HG03342 (cell line): ENCODE results near the gene PLAC1.

Experiments used
- ATAC-seq: cut with Tn5 transposase; IDR thresholded peaks from one replicate; pipeline ENCODE4 v1.9.1; 2021; ENCODE audit warnings: mild to moderate bottlenecking, moderate library complexity; ENCODE audit not compliant: unreplicated experiment

PLAC1 gene

DNA sequence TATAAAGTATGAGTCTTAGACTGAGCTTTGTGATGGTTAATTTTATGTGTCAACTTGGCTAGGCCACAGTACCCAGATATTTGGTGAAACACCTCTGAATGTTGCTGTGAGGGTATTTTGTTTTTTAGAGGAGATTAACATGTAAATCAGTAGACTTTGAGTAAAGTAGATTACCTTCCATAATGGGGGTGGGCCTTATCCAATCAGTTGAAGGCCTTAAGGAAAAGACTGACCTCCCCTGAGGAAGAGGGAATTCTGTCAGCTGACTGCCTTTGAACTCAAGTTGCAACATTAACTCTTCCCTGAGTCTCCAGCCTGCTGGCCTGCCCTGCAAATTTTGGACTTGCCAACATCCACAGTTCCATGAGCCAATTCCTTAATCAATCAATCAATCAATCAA, 66.0 kb downstream of the PLAC1 start:
- ATAC-seq, result no peak

DNA sequence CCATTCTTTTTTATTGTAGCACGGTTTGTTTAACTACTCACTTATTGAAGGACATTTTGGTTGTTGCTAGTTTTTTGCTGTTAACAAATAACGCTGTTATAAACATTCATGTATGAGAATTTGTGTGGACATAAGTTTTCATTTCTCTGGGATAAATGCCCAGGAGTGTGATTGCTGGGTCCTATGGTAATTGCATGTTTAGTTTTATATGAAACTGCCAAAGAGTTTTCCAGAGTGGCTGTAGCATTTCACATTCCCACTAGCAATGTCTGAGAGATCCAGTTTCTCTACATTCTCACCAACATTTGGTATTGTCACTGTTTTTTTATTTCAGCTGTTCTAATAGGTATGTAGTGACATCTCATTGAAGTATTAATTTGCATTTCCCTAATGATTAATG, 66.8 kb downstream of the PLAC1 start:
- ATAC-seq, result no peak

DNA sequence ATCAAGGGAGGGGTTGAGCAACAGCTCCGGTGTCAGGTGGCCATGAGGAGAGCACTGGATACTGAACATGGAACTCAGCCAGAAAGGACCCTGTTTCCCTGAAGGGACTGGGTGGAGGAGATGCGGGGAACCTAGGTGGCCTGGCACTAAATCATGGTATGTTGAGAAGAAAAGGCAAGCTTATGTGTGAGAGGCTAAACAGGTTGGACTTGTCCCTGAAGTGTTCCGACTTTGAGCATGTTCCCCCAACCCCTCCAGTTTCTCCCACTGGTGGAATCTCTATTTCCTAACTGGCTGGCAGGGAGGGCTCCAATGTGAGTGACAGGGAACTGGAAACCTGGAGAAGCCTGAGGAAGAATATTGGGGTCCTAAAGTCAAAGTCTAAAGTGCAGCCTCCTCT, 69.5 kb downstream of the PLAC1 start:
- ATAC-seq, result no peak

DNA sequence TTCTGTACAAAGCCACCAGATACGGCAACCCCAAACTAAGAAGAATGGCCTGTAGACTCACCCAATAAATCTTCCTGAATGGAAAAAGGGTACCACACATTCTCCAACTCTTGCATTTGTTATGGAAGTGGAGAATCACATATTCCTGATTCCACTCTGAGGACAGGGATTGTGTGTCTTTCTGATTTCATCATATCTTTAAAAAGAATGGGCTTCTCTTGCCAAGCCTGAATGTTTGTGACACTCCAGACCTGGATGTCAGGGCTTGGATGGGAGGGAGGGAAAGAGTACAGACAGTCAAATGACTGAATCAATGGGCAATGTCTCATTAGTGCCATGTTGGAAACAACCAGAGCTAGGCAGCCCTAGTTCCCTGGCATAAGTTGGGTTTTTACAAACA, 77.4 kb downstream of the PLAC1 start:
- no peak for ATAC-seq

DNA sequence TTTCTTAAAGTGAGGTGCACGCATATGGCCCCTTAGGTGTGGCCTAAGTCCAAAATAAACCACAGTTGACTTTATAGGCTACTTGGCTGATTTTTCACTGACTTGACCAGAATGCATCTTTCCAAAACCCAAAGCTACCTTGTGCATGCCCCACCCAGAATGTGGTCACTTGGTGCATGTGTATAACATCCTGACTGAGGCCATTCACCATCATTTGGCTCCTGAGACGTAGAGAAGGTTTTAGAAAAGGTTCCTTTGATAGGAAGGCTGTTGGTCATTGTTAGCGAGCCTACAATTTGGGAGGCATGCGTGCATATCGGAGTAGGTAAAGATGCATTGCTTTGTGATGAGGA, 84.6 kb downstream of the PLAC1 start:
- no peak for ATAC-seq

DNA sequence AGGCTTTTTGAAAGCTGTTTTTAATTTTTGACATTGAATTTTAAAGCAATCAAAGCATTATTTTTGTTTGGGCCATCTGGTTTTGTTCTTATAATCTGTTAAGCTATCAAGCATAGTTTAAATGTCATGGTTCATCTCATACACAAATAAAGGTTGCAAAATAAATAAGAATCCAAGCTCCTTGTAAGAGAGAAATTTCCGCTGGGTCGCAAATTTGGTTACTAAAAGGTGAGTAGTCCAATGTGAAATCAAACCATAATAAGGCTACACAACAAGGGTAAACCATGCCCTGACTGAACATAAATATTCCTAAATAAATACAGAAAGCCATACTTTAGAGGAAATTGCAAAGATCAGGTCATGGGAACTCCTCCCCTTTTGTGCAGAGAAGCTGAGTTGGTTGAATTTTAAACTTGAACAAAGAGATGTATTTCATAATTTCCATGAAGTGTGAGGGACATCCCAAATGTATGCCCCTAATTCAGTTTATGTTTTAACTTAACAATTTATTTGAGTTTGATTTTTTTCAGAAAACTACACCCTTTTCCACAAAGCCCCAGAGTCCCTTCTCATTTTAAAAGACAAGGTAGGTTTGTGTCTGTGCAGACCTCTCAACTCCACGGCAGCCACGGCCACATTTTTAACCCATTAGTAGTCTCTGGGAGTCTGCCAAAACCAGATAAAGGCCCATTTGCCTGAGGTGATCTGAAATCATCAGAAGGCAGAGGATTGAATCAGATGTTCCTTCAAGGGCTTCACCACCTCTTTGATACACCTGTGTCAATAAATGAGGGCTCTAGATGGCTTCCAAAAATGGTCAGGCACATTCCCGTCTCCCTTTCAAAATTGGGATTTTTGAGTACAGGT, 85.2 kb downstream of the PLAC1 start:
- ATAC-seq, result no peak

DNA sequence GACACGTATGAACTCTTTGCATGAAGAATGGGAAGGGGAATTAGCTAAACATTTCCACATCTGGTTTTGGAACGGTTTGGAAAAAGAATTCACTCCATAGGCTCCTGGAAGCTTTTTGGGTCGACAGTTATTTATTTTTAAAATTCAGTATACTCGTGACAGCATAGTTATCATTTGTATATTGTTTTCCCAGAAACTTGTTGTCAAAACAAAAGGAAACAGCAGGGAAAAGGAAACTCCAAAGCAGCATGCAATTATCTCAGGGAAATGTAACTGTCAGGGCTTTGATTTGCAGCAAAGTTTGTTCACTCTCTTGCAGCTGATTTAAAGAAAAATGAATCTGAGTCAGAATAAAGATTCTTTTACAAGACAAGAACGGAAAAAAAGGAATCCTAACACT, 86.5 kb downstream of the PLAC1 start:
- no peak for ATAC-seq

DNA sequence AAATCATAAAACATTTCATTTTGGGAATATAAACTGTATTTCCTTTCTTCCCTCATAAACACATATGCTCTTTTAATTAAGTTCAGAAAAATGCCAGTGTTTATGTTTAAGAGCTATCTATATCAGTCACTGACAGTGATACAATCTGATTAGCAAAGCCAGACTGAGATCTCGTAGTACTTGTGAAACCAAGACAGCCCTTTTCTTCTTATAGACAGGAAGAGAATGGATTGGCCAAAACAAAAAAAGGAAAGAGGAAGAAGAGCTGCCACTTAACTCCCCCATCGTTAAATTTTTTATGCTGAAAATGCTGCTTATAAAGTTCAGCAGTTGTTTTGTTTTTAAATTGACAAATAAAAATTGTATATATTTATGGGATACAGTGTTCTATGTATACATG, 87.4 kb downstream of the PLAC1 start:
- ATAC-seq, result no peak

DNA sequence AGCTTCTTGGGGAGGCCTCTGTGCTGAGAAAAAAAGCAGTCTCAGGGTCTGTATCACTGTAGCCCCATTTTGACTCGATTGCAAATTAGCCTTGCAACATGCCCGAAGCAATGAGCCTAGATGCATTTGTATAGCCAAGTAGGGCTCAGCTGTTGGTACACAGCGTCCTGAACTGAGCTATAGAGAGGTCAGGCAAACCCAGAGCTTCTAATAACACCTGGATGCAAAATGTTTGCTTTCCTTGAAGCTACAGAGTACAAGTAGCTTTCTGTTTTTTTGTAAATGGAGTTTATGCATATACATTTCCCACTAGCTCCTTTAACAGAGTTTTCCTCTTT, 87.8 kb downstream of the PLAC1 start:
- ATAC-seq, result no peak

DNA sequence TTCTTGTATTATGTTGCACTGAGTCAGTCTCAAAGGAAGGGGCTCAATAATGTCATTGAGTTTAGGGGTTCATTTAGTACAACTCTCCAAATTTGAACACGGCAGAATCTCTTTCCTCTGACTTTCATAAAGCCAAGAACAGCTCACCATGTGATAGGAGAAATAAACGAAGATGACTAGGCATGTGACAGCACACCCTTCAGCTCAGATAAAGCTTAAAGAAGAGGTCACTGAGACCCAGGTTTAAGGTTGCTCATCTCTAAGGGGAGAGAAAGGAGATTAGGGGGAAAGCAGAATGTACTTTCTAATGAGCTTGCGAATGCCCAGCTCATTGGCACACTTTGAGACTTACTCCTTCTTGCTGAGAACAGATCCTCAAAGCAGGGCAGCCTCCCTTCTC, 89.0 kb downstream of the PLAC1 start:
- no peak for ATAC-seq

DNA sequence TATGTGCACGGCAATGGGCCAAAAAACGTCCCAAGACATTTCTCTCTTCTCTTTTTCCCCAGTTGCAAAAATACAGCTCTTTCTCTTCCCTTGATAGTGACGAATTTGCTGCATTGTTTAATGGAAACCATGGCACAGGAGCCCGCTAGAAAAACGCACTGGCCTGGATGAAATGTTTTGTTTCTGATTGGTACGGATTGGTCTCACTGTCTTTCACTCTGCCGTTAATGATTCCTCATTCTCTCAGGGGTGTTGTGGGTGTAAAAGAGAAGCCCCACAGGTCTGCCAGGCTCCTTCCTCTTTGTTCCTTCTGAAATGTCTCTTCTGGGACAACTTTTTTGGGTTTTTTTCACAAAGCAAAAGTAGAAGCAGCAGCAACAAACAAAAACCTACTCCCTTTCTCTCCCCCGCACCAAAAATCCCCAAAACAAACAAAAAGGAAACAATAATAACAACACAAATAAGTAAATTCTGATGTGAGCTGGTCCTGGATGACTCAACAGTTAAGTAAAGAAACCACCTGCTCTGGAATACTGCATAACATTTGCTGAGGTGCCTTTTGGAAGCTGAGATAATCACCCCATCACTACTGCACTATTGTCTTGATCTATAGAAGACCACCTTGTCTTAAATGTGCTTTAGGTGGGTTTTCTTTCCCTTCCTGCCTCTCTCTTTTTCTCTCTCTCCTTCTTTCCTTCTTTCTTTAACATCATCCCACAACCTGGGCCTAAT, 89.8 kb downstream of the PLAC1 start:
- ATAC-seq, result no peak

DNA sequence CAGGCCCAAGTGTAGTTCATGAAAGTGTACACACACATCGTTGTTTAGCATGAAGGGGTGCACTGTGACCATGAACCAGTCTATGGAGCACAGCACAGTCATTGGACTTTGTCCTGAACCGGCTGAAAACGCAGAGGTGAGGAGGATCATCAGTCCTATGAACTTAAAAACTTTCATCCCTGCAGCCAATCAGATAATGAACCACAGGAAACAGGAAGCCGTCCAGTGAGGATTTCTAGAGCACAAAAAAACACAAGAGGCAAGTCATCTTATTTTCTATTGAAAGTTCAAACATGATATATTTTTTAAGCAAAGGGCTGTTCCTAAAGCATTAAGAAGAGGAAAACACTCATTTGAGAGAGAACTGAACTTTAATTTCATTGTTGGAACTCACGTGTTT, 91.8 kb downstream of the PLAC1 start:
- ATAC-seq, result no peak

DNA sequence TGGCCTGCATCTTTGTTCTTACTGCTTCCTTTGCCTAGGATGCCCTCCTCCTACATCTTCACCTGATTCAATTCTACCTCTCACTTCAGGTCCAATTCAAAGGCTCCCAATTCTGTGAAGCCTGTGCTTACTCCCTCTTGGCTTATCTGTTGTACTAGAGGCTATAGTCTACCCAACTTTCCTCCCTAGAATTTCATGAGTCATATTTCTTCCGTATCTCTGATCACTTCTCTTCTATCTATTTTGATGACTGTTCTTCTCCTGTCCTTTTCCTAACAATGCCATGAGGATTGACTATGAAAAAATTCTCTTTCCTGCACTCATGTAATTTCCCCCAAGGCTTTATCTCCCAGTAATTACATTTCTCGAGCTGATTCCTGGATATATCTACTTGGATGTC, 96.3 kb downstream of the PLAC1 start:
- ATAC-seq, result no peak

DNA sequence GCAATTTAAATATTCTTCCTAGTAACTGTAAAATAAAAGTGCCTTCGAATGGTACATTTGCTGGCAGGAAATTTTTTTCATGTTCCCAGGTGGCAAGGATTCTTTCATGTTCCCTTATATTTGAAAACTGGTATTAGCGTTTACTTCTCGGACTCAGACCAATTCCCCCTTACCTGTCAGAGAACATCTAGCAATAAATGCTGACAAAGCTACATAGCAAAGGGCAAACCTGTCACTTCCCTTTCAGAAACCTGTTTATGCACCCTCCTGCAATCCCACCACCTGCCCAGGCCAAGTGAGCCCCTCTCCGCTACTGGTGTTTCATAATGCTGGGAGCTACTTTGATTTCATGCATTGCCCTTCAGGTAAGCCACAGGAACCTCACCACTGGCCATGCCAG, 100.1 kb downstream of the PLAC1 start:
- no peak for ATAC-seq

DNA sequence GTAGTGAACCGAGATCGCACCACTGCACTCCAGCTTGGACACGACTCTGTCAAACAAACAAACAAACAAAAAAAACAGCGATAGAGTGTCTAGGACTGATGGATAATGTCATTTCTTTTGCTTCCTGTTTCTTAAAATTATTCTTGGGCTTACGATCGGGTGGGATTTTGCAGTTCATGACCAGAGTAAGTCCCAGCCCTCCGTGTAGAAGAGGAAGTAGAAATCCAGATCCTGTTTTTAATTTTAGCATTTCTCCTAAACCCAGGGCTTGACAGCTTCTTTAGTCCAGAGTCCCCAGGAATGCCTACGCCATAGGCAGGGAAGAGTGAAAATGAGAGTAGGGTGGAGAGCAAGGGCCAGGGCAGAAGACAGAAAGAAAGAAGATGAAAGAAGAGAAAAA, 104.0 kb downstream of the PLAC1 start:
- ATAC-seq, result no peak

DNA sequence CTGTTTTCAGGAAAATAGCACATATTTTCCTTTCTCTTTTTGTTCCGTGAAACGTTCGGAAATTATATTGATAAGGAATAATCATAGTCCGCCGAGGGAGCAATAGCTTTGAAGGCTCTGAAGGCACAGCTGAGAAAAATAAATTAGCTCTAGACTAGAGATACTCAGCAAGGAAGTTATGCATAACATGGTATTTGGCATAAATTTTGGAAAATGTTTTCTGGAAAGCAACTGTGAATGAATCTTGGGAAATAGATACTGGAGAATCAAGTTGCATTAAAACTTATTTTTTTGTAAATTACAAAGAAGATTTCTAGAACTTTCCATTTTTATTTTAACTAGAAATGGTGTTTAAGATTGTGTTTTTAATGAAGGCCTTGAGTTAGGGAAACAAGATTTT, 105.9 kb downstream of the PLAC1 start:
- ATAC-seq, result no peak

DNA sequence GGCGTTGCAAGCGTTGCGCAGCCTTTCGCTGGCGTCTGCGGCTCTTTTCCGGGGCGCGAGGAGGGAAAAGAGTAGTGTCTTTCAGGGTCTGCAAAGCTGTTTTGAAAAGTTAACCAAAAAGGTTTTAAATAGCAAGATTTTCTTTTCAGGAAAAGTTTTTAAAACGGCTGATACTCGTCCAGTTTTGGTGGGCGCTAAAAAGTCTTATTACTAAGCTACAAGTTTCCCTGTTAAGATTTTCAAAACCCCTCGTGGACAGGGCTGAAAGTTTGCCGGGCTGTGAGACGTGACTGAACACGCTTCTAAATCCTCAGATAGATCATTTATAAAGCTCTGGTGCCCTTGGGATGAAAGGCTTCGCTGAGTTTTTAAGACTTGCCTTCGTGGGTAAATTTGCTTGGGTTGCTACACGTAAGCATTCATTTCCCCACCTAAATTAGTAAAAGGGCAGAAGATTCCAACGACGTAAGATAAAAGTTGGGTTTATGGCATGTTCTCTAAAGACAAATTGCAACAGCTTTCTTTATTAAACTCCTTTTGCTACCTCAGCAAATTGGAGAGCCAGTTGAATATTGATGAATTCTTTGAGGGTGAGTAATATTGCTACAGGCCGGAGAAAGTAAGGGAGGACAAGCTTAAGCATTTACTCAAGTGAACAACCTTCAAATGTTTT, 106.8 kb downstream of the PLAC1 start:
- no peak for ATAC-seq

DNA sequence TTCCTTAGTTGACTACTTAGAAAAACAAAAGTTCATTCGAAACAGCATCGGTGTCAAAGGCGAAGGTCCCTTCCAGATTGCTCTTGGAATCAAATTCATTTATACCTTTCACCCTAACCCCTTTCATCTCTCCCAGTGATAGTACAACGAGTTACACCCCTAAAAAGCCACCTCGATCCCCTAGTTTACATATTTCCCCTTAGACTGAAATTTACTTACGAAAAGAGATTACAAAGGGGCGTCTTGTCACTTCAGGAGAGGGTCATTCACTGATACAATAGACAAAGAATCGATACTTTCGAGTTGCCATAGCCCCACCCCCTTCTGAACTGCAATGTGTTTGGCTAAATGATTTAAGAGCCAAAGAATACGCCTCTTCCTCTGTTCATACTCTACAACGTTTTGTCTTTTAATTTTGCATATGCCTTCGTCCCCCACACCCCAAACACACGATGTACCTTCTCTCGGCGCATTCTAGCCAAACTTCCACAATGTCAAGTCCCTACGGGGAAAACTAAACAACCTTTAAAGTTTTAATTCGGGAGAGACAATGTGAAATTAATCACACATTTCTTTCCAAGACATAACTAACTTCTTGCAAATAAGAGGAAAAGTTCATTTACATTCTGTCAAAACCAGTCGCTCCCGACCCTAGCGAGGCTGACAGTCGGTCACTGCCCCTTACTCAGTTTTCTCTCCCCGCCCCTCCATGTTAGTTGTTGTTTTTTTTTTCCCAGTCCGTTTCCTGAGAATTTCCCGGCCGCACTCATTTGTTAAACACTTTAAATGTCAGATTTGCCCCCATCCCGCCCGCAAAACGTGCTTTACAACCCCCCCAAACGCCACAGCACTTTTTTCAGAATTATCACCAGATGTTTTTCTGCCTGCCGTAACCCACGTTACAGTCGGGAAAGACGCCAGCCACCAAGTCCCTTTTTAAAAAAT, 109.7 kb downstream of the PLAC1 start:
- no peak for ATAC-seq

DNA sequence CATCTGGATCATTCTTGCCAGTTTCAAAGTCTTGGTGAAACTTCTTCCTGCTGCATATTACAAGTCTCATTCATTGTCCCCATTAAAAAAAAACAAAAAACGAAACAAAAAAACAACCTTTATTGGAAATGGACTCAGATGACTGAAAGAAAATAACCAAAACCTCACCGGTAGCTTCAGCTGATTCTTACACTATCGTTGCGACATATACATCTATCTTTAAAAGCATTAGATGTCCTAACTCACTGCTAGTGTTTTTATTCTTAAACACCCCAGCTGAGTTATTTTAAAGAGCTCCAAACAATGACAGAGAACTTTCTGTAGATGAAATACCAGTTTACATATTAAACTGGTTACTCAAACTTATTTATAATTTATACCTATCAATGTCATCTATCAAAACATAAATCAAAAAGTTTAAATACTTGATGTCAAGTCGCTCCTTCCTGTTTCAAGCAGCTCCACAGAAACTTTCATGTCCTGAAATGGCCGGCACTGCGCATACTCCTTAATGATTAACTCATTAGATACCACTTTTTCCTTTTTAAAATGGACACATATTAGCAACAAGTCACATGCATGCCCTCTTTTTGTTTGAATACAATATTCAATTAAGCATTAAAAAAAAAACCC, 111.1 kb downstream of the PLAC1 start:
- ATAC-seq, result no peak

DNA sequence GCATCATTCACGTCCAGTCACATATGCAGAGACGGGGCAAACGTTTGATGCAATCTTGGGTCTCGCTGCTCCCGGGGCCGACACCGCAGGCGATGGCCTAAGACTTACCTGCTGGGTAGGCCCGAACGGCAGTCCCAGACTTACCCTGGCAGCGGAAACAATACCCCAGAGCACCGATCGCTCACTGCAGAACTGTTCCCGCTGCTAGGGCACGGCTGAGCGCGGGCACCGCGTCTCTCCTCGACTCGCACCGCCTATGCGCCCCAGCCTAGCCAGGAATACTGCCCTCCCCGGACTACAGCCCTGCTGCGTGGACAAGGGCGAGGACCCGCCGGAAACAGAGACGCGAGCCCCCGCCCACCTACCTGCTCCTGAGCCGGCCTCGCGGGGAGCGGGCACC, 112.1 kb downstream of the PLAC1 start:
- no peak for ATAC-seq

DNA sequence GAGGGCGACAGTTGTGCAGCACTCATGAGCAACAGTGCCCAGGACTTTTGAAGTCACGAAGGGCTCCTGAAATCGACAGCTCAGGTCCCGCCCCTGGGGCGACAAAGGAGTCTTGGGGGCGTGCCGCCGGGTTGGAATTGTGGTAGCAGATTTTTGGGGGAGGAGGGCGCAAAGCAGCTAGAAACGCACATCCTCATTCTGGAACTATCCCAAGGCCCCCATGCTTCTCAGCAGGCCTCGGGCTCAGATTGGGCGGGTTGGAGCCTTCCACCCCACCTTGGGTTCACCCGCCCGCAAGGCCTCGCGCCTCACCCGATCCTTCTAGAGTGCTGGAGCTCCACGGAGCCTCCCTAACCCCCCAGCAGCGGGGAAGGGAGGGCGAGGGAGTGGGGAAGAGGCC, 112.8 kb downstream of the PLAC1 start:
- no peak for ATAC-seq
